GM10266 (cell line): Measurements from ENCODE around the gene ZSCAN25.

ENCODE experiments used
- DNase-seq: peaks from one replicate; pipeline ENCODE4 v3.0.0; 2012; ENCODE audit errors: extremely low spot score
- CTCF ChIP-seq: IDR thresholded peaks from 2 replicates; pipeline ENCODE4 v1.5.1; 2012; ENCODE audit warnings: mild to moderate bottlenecking, low read depth; ENCODE audit not compliant: control insufficient read depth, insufficient read depth; ENCODE audit errors: missing control alignments

ZSCAN25 gene

GRCh38 chr7:99638731-99639130 lies 22.0 kb downstream of the ZSCAN25 start:
- TF ChIP-seq CTCF = no peak
- DNase-seq = no peak

GRCh38 chr7:99639267-99639666 lies 22.5 kb downstream of the ZSCAN25 start:
- DNase-seq = no peak
- TF ChIP-seq CTCF = no peak

- no peak for DNase-seq
Measured at GRCh38 chr7:99642027-99642426, 25.3 kb downstream of the ZSCAN25 start.

DNA sequence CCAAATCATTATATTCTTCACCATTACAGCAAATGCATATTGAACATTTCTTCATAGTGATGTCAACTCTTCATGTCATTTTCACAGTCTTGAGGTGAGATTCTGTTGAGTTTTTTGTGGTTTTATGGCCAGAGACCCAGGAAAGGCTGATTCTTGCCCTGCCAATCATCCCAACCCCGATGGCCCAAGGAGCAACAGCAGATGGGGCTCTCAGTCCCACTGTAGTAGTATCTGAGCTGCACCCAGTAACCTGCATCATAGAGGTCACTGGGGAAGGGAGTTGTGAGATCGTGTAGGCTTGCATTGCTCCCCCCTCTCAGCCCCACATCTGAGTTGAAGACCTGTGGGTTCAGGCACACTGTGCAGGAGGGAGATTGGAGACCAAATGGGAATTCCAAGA lies 26.7 kb downstream of the ZSCAN25 start:
- TF ChIP-seq CTCF = no peak
- DNase-seq = no peak

More at GRCh38 chr7:99642027-99642426, 25.3 kb downstream of the ZSCAN25 start:
- TF ChIP-seq CTCF = no peak

GRCh38 chr7:99644431-99644830 lies 27.7 kb downstream of the ZSCAN25 start:
- TF ChIP-seq CTCF = no peak
- DNase-seq = no peak

DNA sequence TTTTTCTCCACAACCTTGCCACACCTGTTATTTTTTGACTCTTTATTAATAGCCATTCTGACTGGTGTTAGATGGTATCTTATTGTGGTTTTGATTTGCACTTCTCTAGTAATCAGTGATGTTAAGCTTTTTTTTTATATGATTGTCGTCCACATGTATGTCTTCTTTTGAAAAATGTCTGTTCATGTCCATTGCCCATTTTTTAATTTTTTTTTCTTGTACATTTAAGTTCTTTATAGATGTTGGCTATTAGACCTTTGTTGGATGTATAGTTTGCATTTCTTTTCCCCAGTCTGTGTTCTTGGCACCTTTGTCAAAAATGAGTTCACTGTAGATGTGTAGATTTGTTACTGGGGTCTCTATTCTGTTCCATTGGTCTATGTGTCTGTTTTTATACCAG lies 28.8 kb downstream of the ZSCAN25 start:
- no peak for DNase-seq
- TF ChIP-seq CTCF = no peak

DNA sequence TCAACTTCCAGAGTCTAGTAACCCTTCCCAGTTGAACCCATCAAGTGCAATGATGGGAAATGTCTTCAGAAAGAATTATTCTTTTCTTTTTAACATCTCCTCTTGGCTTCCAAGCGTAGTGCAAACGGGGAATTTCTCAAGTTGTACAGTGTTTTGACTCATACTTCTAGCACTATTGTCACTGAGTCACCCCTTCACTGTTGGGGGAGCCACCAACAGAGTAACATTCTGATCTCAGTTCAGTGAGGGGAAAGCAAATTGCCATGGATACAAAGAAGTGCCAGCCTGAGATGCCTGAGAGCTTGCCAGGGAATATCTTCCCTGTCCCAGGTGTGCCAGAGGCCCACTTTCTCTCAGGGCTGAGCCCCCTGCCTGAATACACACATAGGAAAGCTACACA lies 32.1 kb downstream of the ZSCAN25 start:
- DNase-seq = no peak
- no peak for TF ChIP-seq CTCF

DNA sequence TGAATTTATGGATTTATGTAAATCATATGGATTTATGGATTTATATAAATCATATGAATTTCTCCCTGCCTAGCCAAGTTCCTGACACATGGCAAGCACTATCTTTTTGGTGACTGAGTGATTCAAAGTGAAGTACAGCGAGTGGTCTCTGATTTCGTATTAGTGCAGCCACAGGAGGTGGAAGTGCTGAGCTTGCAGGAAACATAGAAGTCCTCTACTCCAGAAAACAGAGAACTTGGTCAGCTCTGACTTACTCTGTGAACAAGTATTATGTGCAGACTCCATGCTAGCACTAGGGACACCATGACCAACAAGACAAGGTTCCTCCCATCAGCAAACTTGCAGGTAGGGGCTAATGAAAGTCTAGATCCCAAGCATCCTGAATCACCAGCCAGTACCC lies 34.5 kb downstream of the ZSCAN25 start:
- no peak for TF ChIP-seq CTCF
- no peak for DNase-seq
